GM12873 (cell line): ENCODE results near the gene MAP7D2.

Source experiments
- CTCF ChIP-seq: IDR thresholded peaks from 2 replicates; pipeline ENCODE4 v1.5.1; 2012; ENCODE audit warnings: low read depth, mild to moderate bottlenecking, moderate library complexity, low read length, control low read depth; ENCODE audit not compliant: insufficient read depth; ENCODE audit errors: missing control alignments

Gene MAP7D2

GRCh38 chrX:20129547-20129946, 12.8 kb upstream of the MAP7D2 start:
- TF ChIP-seq CTCF = no peak

- TF ChIP-seq CTCF = no peak
Observed at GRCh38 chrX:20128670-20129069, 12.0 kb upstream of the MAP7D2 start.

DNA sequence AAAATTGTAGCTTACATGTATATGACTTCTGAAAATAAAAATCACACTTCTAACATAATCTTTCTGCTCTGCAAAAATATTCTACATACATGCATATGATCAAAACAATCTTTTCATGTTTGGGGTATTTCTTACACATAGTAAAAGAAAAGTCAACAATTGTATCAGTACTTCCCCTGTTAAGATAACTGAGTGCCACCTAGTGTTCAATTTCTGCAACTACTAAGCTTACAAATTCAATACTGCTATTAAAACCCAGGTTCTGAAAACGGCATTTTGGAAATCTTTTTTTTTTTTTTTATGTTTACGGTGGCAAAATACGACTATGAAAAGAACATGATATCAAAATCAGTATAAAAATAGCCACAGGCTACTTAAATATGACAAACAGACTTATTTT, 10.7 kb upstream of the MAP7D2 start:
- TF ChIP-seq CTCF = peak; percentile 17

DNA sequence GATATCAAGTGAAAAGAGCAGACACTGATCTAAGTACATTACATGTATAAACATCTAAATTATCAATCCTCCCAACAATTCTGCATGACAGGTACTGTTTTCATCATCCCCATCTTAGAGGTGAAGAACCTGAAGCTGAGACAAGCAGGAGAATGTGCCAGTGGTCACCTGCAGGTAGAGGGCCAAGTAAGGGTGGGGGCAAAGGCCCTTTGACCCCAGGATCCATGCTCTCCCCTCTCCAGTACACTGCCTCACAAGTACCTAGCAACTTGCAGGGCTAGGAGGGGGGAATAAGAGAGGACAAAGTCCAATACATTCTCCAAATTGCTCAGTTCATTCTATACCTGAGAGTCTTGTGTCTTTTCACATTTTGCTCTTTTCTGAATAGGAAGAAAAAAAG, 8.3 kb upstream of the MAP7D2 start:
- TF ChIP-seq CTCF = no peak

- TF ChIP-seq CTCF = no peak
Observed at GRCh38 chrX:20118065-20118824, 1.5 kb upstream of the MAP7D2 start.

DNA sequence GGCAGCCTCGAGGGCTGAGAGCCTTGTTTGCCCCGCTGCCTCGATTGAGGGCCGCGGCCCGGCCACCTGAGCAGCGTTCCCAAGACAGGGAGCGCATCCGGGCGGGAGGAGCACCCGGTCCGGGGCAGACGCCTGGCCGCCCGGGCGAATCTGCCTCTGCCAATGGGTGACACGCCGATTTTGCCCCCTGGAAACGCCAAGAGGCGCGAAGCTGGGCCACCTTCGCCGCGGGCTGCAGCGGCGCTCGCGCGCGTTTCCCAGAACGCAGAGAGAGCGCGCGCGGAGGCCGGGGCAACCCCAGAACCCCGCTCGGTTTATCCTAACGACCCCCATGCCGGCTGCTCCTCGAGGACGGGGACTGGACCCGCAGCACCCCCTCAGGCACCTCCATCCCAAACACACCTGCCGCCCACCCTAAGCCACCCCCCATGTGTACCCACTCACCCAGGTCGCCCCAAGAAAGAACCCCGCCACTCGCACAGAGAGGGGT, 575 bp downstream of the MAP7D2 start:
- no peak for TF ChIP-seq CTCF

DNA sequence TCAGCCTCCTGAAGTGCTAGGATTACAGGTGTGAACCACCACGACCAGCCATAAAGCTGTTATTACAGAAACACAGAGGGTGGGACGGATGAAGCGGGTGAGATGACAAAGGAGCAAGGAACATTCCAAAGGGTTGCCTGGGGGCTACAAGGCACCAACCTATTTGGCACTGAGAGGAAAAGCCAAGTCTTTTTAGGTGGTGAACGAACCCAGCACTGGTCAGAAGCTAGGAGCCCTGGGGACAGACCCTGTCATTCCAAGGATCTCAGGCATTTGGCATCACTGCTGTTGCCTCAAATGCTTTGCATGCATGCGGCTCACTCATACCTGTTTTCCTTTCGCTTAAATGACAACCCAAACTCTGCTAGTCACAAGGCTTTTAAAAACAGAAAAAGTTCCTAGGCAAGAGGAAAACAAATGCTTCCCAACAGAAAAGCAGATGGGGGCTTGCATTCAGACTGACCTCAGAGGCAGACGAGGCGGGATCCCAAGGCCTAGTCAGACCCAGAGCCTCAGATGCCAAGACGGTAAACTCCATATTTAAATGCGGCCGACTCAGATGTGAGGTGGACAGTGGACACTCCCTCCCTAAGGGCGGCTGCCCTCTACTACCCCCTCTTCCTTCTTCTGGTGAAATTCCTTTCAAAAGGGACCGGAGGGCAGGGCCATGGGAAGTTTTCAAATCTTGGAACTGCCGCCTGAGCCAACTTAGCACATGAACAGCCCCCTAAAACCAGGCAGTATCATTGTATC, 4.5 kb downstream of the MAP7D2 start:
- no peak for TF ChIP-seq CTCF
